ENCODE results near the gene UBXN7.

The UBXN7 gene

GRCh38 chr3:196428041-196428440, 4.2 kb downstream of the UBXN7 start:
- TF ChIP-seq EP300 (IDR thresholded peaks at IDR 0.05; ENCODE audit: borderline replicate concordance) (no peak), YY1 (IDR thresholded peaks at IDR 0.05; ENCODE audit: low read depth) (no peak), CEBPB (IDR thresholded peaks at IDR 0.05) (no peak), NFIC (IDR thresholded peaks at IDR 0.05) (no peak), FOXM1 (IDR thresholded peaks at IDR 0.05; ENCODE audit: borderline replicate concordance, low read depth) (no peak), CREB1 (IDR thresholded peaks at IDR 0.05; ENCODE audit: low read depth) (no peak), TCF12 (IDR thresholded peaks at IDR 0.05; ENCODE audit: low read depth) (no peak), ZBTB7A (IDR thresholded peaks at IDR 0.05; ENCODE audit: low read depth) (no peak), TAF1 (IDR thresholded peaks at IDR 0.05; ENCODE audit: low read depth) (no peak), EGR1 (IDR thresholded peaks at IDR 0.05) (no peak)
- TF ChIP-seq, protein P1, sequence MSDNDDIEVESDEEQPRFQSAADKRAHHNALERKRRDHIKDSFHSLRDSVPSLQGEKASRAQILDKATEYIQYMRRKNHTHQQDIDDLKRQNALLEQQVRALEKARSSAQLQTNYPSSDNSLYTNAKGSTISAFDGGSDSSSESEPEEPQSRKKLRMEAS (IDR thresholded peaks at IDR 0.05), result no peak

DNA sequence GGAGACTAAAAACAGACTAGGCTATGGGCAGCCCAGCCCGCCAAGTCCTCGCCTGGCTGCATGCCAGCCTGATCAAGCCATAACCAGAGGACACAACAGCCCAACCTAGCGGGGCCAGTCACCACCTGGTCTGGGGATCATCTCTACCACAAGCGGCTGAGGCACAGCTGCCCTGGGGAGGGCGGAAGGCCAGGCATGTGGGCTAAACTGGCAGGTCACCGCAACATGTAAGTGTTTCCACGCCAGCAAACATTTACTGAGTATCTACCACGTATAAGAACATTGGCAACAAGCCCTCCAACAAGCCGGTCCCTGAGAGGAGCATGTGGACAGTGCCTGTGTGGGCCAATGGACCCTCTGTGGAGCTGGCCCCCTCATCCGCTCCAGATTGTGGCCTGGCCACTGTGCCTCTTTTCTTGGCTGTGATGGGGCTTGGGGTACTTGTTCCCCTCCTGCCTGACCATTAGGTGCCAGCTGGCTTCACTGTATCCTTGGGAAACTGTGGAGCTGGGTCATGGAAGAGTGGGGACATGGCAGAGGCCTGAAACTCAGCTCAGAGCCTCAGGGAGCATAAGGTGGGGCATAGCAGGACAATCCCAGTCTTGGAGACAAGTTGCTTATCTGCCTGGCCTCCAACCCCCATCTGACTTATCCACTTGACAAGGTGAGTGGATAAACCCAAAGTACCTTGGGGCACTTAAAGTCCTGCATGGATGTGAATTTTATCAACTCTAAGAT, 9.0 kb downstream of the UBXN7 start:
- TF ChIP-seq TCF12 (IDR thresholded peaks at IDR 0.05; ENCODE audit: low read depth) (no peak), NFIC (IDR thresholded peaks at IDR 0.05) (peak; percentile 70)

GRCh38 chr3:196419386-196419785, 12.8 kb downstream of the UBXN7 start:
- TF ChIP-seq FOXM1 (IDR thresholded peaks at IDR 0.05; ENCODE audit: borderline replicate concordance, low read depth) (no peak), NFIC (IDR thresholded peaks at IDR 0.05) (no peak), EP300 (IDR thresholded peaks at IDR 0.05; ENCODE audit: borderline replicate concordance) (no peak), EGR1 (IDR thresholded peaks at IDR 0.05) (no peak), TCF12 (IDR thresholded peaks at IDR 0.05; ENCODE audit: low read depth) (no peak), RAD21 (IDR thresholded peaks at IDR 0.05; ENCODE audit: low read depth) (no peak), ZBTB7A (IDR thresholded peaks at IDR 0.05; ENCODE audit: low read depth) (no peak), CREB1 (IDR thresholded peaks at IDR 0.05; ENCODE audit: low read depth) (no peak), TEAD4 (IDR thresholded peaks at IDR 0.05) (no peak), TAF1 (IDR thresholded peaks at IDR 0.05; ENCODE audit: low read depth) (no peak), CEBPB (IDR thresholded peaks at IDR 0.05) (no peak), YY1 (IDR thresholded peaks at IDR 0.05; ENCODE audit: low read depth) (no peak)
- TF ChIP-seq, protein P1 (IDR thresholded peaks at IDR 0.05), result no peak
- TF ChIP-seq, protein P2, sequence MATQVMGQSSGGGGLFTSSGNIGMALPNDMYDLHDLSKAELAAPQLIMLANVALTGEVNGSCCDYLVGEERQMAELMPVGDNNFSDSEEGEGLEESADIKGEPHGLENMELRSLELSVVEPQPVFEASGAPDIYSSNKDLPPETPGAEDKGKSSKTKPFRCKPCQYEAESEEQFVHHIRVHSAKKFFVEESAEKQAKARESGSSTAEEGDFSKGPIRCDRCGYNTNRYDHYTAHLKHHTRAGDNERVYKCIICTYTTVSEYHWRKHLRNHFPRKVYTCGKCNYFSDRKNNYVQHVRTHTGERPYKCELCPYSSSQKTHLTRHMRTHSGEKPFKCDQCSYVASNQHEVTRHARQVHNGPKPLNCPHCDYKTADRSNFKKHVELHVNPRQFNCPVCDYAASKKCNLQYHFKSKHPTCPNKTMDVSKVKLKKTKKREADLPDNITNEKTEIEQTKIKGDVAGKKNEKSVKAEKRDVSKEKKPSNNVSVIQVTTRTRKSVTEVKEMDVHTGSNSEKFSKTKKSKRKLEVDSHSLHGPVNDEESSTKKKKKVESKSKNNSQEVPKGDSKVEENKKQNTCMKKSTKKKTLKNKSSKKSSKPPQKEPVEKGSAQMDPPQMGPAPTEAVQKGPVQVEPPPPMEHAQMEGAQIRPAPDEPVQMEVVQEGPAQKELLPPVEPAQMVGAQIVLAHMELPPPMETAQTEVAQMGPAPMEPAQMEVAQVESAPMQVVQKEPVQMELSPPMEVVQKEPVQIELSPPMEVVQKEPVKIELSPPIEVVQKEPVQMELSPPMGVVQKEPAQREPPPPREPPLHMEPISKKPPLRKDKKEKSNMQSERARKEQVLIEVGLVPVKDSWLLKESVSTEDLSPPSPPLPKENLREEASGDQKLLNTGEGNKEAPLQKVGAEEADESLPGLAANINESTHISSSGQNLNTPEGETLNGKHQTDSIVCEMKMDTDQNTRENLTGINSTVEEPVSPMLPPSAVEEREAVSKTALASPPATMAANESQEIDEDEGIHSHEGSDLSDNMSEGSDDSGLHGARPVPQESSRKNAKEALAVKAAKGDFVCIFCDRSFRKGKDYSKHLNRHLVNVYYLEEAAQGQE (IDR thresholded peaks at IDR 0.05; ENCODE audit: low read depth), result no peak
- TF ChIP-seq, protein P3, sequence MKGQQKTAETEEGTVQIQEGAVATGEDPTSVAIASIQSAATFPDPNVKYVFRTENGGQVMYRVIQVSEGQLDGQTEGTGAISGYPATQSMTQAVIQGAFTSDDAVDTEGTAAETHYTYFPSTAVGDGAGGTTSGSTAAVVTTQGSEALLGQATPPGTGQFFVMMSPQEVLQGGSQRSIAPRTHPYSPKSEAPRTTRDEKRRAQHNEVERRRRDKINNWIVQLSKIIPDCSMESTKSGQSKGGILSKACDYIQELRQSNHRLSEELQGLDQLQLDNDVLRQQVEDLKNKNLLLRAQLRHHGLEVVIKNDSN (IDR thresholded peaks at IDR 0.05), result no peak

GRCh38 chr3:196418601-196419000, 13.6 kb downstream of the UBXN7 start:
- TF ChIP-seq TAF1 (IDR thresholded peaks at IDR 0.05; ENCODE audit: low read depth) (no peak), TCF12 (IDR thresholded peaks at IDR 0.05; ENCODE audit: low read depth) (no peak), YY1 (IDR thresholded peaks at IDR 0.05; ENCODE audit: low read depth) (no peak), EP300 (IDR thresholded peaks at IDR 0.05; ENCODE audit: borderline replicate concordance) (no peak), NFIC (IDR thresholded peaks at IDR 0.05) (no peak), ZBTB7A (IDR thresholded peaks at IDR 0.05; ENCODE audit: low read depth) (no peak), EGR1 (IDR thresholded peaks at IDR 0.05) (no peak), CREB1 (IDR thresholded peaks at IDR 0.05; ENCODE audit: low read depth) (no peak), TEAD4 (IDR thresholded peaks at IDR 0.05) (no peak), RAD21 (IDR thresholded peaks at IDR 0.05; ENCODE audit: low read depth) (no peak), FOXM1 (IDR thresholded peaks at IDR 0.05; ENCODE audit: borderline replicate concordance, low read depth) (no peak), CEBPB (IDR thresholded peaks at IDR 0.05) (no peak)
- TF ChIP-seq, protein P2 (IDR thresholded peaks at IDR 0.05; ENCODE audit: low read depth), result no peak
- TF ChIP-seq, protein P1 (IDR thresholded peaks at IDR 0.05), result no peak
- TF ChIP-seq, protein P3 (IDR thresholded peaks at IDR 0.05), result no peak

GRCh38 chr3:196414469-196414868, 17.8 kb downstream of the UBXN7 start:
- TF ChIP-seq TAF1 (IDR thresholded peaks at IDR 0.05; ENCODE audit: low read depth), result no peak
- TF ChIP-seq TCF12 (IDR thresholded peaks at IDR 0.05; ENCODE audit: low read depth), result no peak
- no peak for TF ChIP-seq FOXM1 (IDR thresholded peaks at IDR 0.05; ENCODE audit: borderline replicate concordance, low read depth)
- no peak for TF ChIP-seq TEAD4 (IDR thresholded peaks at IDR 0.05)
- TF ChIP-seq, protein P3 (IDR thresholded peaks at IDR 0.05), result no peak
- TF ChIP-seq, protein P1 (IDR thresholded peaks at IDR 0.05), result no peak
- no peak for TF ChIP-seq CREB1 (IDR thresholded peaks at IDR 0.05; ENCODE audit: low read depth)
- TF ChIP-seq, protein P2 (IDR thresholded peaks at IDR 0.05; ENCODE audit: low read depth), result no peak
- TF ChIP-seq CEBPB (IDR thresholded peaks at IDR 0.05), result no peak
- no peak for TF ChIP-seq RAD21 (IDR thresholded peaks at IDR 0.05; ENCODE audit: low read depth)
- TF ChIP-seq EP300 (IDR thresholded peaks at IDR 0.05; ENCODE audit: borderline replicate concordance), result no peak
- TF ChIP-seq YY1 (IDR thresholded peaks at IDR 0.05; ENCODE audit: low read depth), result no peak
- no peak for TF ChIP-seq NFIC (IDR thresholded peaks at IDR 0.05)
- no peak for TF ChIP-seq ZBTB7A (IDR thresholded peaks at IDR 0.05; ENCODE audit: low read depth)
- no peak for TF ChIP-seq EGR1 (IDR thresholded peaks at IDR 0.05)

Data from Ishikawa (cell line).